Lung (tissue), 12 donors: Measurements from ENCODE around the gene PTRHD1. TPM values are rescaled to one million over a fixed set of nuclear protein-coding genes. Genes with fewer than 3 reads are reported as not detected.

ENCODE experiments used
- ATAC-seq: fragments of 200-7000 bp; cut with Tn5 transposase; one replicate; pipeline ENCODE4 v1.9.1; 2020; ENCODE audit warnings: moderate number of reproducible peaks; ENCODE audit not compliant: insufficient read depth, low FRiP score
- DNase-seq, 3 donors: peaks; one replicate each; pipeline ENCODE4 v3.0.0-alpha.2; 2013 to 2017
- H3K27ac ChIP-seq, 2 donors: one replicate each; pipeline ENCODE4 v1.5.1; 2013; ENCODE audit warnings: mild to moderate bottlenecking in 2 of 2, moderate library complexity in 2 of 2, control low read depth in 1 of 2, inconsistent platforms in 1 of 2, low read depth in 1 of 2, low read length in 1 of 2
- H3K27me3 ChIP-seq, 3 donors: one replicate each; pipeline ENCODE4 v1.5.1; 2013; ENCODE audit warnings: low read length in 2 of 3; ENCODE audit not compliant: control insufficient read depth in 3 of 3, insufficient read depth in 3 of 3
- H3K36me3 ChIP-seq, 4 donors: one replicate each; pipeline ENCODE4 v1.5.1; 2013; ENCODE audit warnings: low read length in 4 of 4, mild to moderate bottlenecking in 1 of 4, moderate library complexity in 1 of 4; ENCODE audit not compliant: control insufficient read depth in 4 of 4, insufficient read depth in 4 of 4
- H3K4me1 ChIP-seq, 5 donors: one replicate each; pipeline ENCODE4 v1.5.1; 2013; ENCODE audit warnings: low read length in 5 of 5, mild to moderate bottlenecking in 2 of 5, moderate library complexity in 1 of 5; ENCODE audit not compliant: control insufficient read depth in 5 of 5, insufficient read depth in 5 of 5
- H3K4me3 ChIP-seq: one replicate; pipeline ENCODE4 v1.5.1; 2013; ENCODE audit warnings: mild to moderate bottlenecking, control low read depth, moderate library complexity
- H3K9ac ChIP-seq, 2 donors: one replicate each; pipeline ENCODE4 v1.5.1; 2013; ENCODE audit warnings: low read length in 2 of 2, control low read depth in 1 of 2; ENCODE audit not compliant: insufficient read depth in 1 of 2
- H3K9me3 ChIP-seq, 4 donors: one replicate each; pipeline ENCODE4 v1.5.1; 2013; ENCODE audit warnings: low read length in 3 of 4, mild to moderate bottlenecking in 1 of 4, moderate library complexity in 1 of 4; ENCODE audit not compliant: control insufficient read depth in 4 of 4, insufficient read depth in 3 of 4
- CTCF ChIP-seq: IDR thresholded peaks from 2 replicates; pipeline ENCODE4 v1.5.1; 2012; ENCODE audit warnings: mild to moderate bottlenecking; ENCODE audit errors: control extremely low read depth, extremely low read depth
- WGBS, 2 donors: extraction: QIAGEN DNeasy Blood & Tissue Kit; methylation state at CpG; one replicate each; pipeline ENCODE4 v1.1.7; 2013; 5-methylcytosine and 5-hydroxymethylcytosine counted together
- polyA plus RNA-seq, 2 donors: library from polyadenylated mRNA; stranded (reverse); fragments of 200-250 nt; gene quantifications; one replicate each; pipeline ENCODE4 v1.2.1, GENCODE V29; 2013
- total RNA-seq, 2 donors: library from RNA; depleted of rRNA in 1 of 2; stranded (reverse); fragments of >200 nt in 1 of 2; gene quantifications; one replicate each; pipeline ENCODE4 v1.2.1, GENCODE V29; 2014 to 2021
- donor health status: control.
- donor health status: control.
- donor health status: Bipolar disorder and iron deficiency.
- donor health status: healthy.
- donor health status: DM: yes; HTN: yes; CAD: no.

PTRHD1 gene
- total and polyA plus RNA-seq, 4 donors: 22.3 to 39.2 (median 32.3) TPM

- TF ChIP-seq CTCF: no peak
- Histone ChIP-seq H3K9ac (no peak overlapping the region), H3K4me3 (no peak overlapping the region), H3K4me1 (peaks cover 0 to 1% (median 0%) of the 10 kb centered on the region in 5 donors), H3K9me3 (no peaks in the 10 kb centered on the region), H3K27ac (no peak overlapping the region), H3K27me3 (no peaks in the 10 kb centered on the region), H3K36me3 (peaks cover 0 to 35% (median 21%) of the 10 kb centered on the region in 4 donors)
- 92 to 96% methylated on average over 15 of the region's 15 CpGs for WGBS, 2 donors
- ATAC-seq: no peak
- no peak for DNase-seq
Observed at GRCh38 chr2:24821433-24821891, 28.3 kb upstream of the PTRHD1 start.

GRCh38 chr2:24820598-24821432 is 27.6 kb upstream of the PTRHD1 start:
- H3K27me3 ChIP-seq: no peaks in the 10 kb centered on the region
- no peak overlapping the region for H3K27ac ChIP-seq
- no peak for TF ChIP-seq CTCF
- H3K4me1 ChIP-seq: peaks cover 0 to 1% (median 0%) of the 10 kb centered on the region in 5 donors
- WGBS, 2 donors: 92 to 94% methylated on average over 17 of the region's 17 CpGs
- no peak for ATAC-seq
- peaks cover 0 to 41% (median 22%) of the 10 kb centered on the region in 4 donors for H3K36me3 ChIP-seq
- H3K9ac ChIP-seq: no peak overlapping the region
- DNase-seq: no peak
- H3K4me3 ChIP-seq: no peak overlapping the region
- no peaks in the 10 kb centered on the region for H3K9me3 ChIP-seq

GRCh38 chr2:24820175-24820513 is 27.0 kb upstream of the PTRHD1 start:
- no peak for DNase-seq
- Histone ChIP-seq H3K27me3 (no peaks in the 10 kb centered on the region), H3K4me1 (peaks cover 0 to 3% (median 0%) of the 10 kb centered on the region in 5 donors), H3K4me3 (no peak overlapping the region), H3K36me3 (peaks cover 0 to 47% (median 25%) of the 10 kb centered on the region in 4 donors), H3K9ac (no peak overlapping the region), H3K9me3 (no peaks in the 10 kb centered on the region), H3K27ac (no peak overlapping the region)
- no peak for TF ChIP-seq CTCF
- WGBS, 2 donors: 92 to 97% methylated on average over 7 of the region's 7 CpGs
- ATAC-seq: no peak
